GM23248 (cell line): ENCODE results near the gene RUBCNL. TPM values are rescaled to one million over a fixed set of nuclear protein-coding genes. Genes with fewer than 3 reads are reported as not detected.

ENCODE experiments used
- DNase-seq: peaks from one replicate; pipeline ENCODE4 v3.0.0-alpha.2; 2015
- H2AFZ ChIP-seq: fragments of 200-600 bp; sonication (generic); 2 replicates; pipeline ENCODE4 v1.6.1; 2016; ENCODE audit warnings: antibody characterized with exemption
- H3F3A ChIP-seq: fragments of 200-600 bp; sonication (generic); 2 replicates; pipeline ENCODE4 v1.6.1; 2016; ENCODE audit warnings: mild to moderate bottlenecking, antibody characterized with exemption, mixed run types; ENCODE audit not compliant: insufficient read depth
- H3K27ac ChIP-seq: fragments of 200-600 bp; sonication (generic); 2 replicates; pipeline ENCODE4 v1.5.1; 2016; ENCODE audit warnings: mild to moderate bottlenecking
- H3K27me3 ChIP-seq: fragments of 200-600 bp; sonication (generic); replicated peaks from 2 replicates; pipeline ENCODE4 v1.6.1; 2016; ENCODE audit warnings: mild to moderate bottlenecking; ENCODE audit not compliant: insufficient read depth
- H3K36me3 ChIP-seq: fragments of 200-600 bp; sonication (generic); 2 replicates; pipeline ENCODE4 v1.6.1; 2016; ENCODE audit warnings: low read depth, mild to moderate bottlenecking
- H3K4me1 ChIP-seq: fragments of 200-600 bp; sonication (generic); 2 replicates; pipeline ENCODE4 v1.6.1; 2016; ENCODE audit warnings: mild to moderate bottlenecking; ENCODE audit not compliant: insufficient read depth
- H3K4me2 ChIP-seq: fragments of 200-600 bp; sonication (generic); one replicate; pipeline ENCODE4 v1.6.1; 2016; ENCODE audit warnings: mild to moderate bottlenecking; ENCODE audit not compliant: unreplicated experiment
- H3K4me3 ChIP-seq: fragments of 200-600 bp; sonication (generic); 2 replicates; pipeline ENCODE4 v1.5.1; 2016; ENCODE audit warnings: mild to moderate bottlenecking
- H3K79me2 ChIP-seq: fragments of 200-600 bp; sonication (generic); 2 replicates; pipeline ENCODE4 v1.6.1; 2016; ENCODE audit warnings: mild to moderate bottlenecking; ENCODE audit not compliant: insufficient read depth
- H3K9ac ChIP-seq: fragments of 200-600 bp; sonication (generic); 2 replicates; pipeline ENCODE4 v1.6.1; 2016; ENCODE audit warnings: mild to moderate bottlenecking
- H3K9me2 ChIP-seq: fragments of 200-600 bp; sonication (generic); 2 replicates; pipeline ENCODE4 v1.6.1; 2016; ENCODE audit warnings: mixed run types, mild to moderate bottlenecking, moderate library complexity; ENCODE audit not compliant: insufficient read depth
- H3K9me3 ChIP-seq: fragments of 200-600 bp; sonication (generic); one replicate; pipeline ENCODE4 v1.6.1; 2017; ENCODE audit warnings: low read depth
- H4K20me1 ChIP-seq: fragments of 200-600 bp; sonication (generic); 2 replicates; pipeline ENCODE4 v1.6.0; 2016; ENCODE audit not compliant: insufficient read depth
- EZH2 ChIP-seq: fragments of 200-600 bp; sonication (generic); IDR thresholded peaks from 2 replicates; pipeline ENCODE4 v1.6.1; 2018; ENCODE audit warnings: antibody characterized with exemption, mild to moderate bottlenecking; ENCODE audit not compliant: insufficient read depth, poor library complexity, severe bottlenecking
- EZH2phosphoT487 ChIP-seq: fragments of 200-600 bp; sonication (generic); IDR thresholded peaks from 2 replicates; pipeline ENCODE4 v1.6.1; 2018; ENCODE audit warnings: antibody characterized with exemption, moderate library complexity, mild to moderate bottlenecking, low read depth; ENCODE audit not compliant: insufficient read depth
- WGBS, 2 experiments: methylation state at CpG; one replicate each; pipeline ENCODE4 v1.1.6; 2015 to 2017; ENCODE audit warnings: low lambda C conversion rate in 2 of 2, low coverage in 1 of 2; ENCODE audit errors: missing lambda C conversion rate in 2 of 2; 5-methylcytosine and 5-hydroxymethylcytosine counted together
- in situ Hi-C: fragments of 300-500 bp; cut with MboI; formaldehyde crosslinking; loops from 2 replicates; pipeline ENCODE4 v1.15.0; 2020
- polyA plus RNA-seq: library from polyadenylated mRNA; unstranded; fragments of >200 nt; fragmentation: Nextera tagmentation; extraction: Ambion mirVana; gene quantifications from 2 replicates; pipeline ENCODE4 v1.2.1, GENCODE V29; 2016
- total RNA-seq: library from RNA; depleted of rRNA; stranded (reverse); fragments of >200 nt; shearing (Covaris generic); gene quantifications from 2 replicates; pipeline ENCODE4 v1.2.3, GENCODE V29; 2014

RUBCNL gene
- total and polyA plus RNA-seq, 2 experiments from 2014 or later: 1.1 to 2.1 TPM

DNA sequence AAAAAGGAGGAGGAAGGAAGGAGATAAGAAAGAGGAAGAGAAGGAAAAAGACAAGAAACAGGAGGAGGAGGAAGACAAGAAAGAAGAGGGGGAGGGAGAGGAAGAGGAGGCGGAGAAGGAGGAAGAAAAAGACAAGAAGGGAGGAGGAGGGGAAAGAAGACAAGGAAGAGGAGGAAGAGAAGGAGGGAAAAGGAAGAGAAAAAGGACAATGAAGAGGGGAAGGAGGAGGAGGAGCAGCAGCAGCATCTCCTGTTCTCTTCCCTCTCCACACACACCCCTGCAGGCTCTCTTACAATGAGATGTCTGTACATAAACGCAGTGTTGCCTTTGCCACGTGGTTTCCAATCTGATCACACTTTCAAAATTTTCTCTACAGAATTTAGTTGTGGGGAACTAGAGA, 66.6 kb downstream of the RUBCNL start:
- no peaks in the 10 kb centered on the region for H3K79me2 ChIP-seq
- no peak for DNase-seq
- H2AFZ ChIP-seq: no peak overlapping the region
- H3K9ac ChIP-seq: no peak overlapping the region
- TF ChIP-seq EZH2 (no peak), EZH2phosphoT487 (no peak)
- 63 to 67% methylated on average over 3 of the region's 3 CpGs for WGBS, 2 experiments
- H3K4me2 ChIP-seq: no peak overlapping the region
- no peaks in the 10 kb centered on the region for H4K20me1 ChIP-seq
- H3K27ac ChIP-seq: no peak overlapping the region
- H3K36me3 ChIP-seq: no peaks in the 10 kb centered on the region
- in situ Hi-C loops: no loop called here
- H3K9me2 ChIP-seq: no peaks in the 10 kb centered on the region
- 0 out of 2 replicates have a peak, but pooled peaks cover 5% of the 10 kb centered on the region for H3F3A ChIP-seq
- H3K4me1 ChIP-seq: peaks cover 12% of the 10 kb centered on the region
- no peaks in the 10 kb centered on the region for H3K9me3 ChIP-seq
- no peak overlapping the region for H3K4me3 ChIP-seq
- H3K27me3 ChIP-seq: no peaks in the 10 kb centered on the region

DNA sequence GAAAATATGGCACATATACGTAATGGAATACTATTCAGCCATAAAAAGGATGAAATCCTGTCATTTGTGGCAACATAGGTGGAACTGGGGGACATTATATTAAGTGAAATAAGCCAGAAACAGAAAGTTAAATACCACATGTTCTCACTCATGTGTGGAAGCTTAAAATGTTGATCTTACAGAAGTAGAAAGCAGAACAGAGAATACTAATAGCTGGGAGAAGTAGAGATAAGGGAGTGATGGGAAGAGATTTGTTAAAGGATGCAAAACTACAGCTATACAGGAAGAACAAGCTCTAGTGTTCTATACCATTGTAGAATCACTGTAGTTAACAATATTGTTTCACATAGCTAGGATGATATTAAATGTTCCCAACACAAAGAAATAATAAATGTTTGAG, 68.1 kb downstream of the RUBCNL start:
- H2AFZ ChIP-seq: no peak overlapping the region
- H3K9me2 ChIP-seq: no peaks in the 10 kb centered on the region; the same call in 1 of the 2 replicates
- H3K9me3 ChIP-seq: no peaks in the 10 kb centered on the region
- H3K4me1 ChIP-seq: no peaks in the 10 kb centered on the region
- no peak overlapping the region for H3K4me2 ChIP-seq
- no peaks in the 10 kb centered on the region for H3F3A ChIP-seq
- no peaks in the 10 kb centered on the region for H4K20me1 ChIP-seq
- 88 to 96% methylated on average over 1 of the region's 1 CpG for WGBS, 2 experiments
- in situ Hi-C loops: no loop called here
- no peaks in the 10 kb centered on the region for H3K27me3 ChIP-seq
- DNase-seq: no peak
- no peak overlapping the region for H3K27ac ChIP-seq
- TF ChIP-seq EZH2phosphoT487: no peak
- TF ChIP-seq EZH2: no peak
- H3K9ac ChIP-seq: no peak overlapping the region
- no peak overlapping the region for H3K4me3 ChIP-seq
- H3K79me2 ChIP-seq: no peaks in the 10 kb centered on the region
- no peaks in the 10 kb centered on the region for H3K36me3 ChIP-seq

DNA sequence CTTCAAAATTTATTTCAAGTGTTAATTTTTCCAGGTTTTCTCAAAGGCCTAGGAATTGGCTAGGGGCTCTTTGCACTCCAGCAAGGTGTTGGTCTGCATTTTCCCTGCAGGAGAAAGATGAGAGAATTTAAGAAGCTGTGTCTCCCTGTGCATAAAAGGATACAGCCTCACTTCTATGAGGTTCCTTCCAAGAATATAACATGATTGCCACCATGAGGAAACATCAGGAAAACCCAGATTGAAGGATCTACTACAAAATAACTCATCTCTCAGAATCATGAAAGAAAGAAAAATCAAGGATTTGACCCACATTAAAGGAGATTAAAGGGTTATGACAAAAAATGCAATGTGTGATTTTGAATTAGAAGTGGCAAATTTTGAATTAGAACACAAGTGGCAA, 69.9 kb downstream of the RUBCNL start:
- H3K27ac ChIP-seq: no peak overlapping the region
- H3K79me2 ChIP-seq: no peaks in the 10 kb centered on the region
- TF ChIP-seq EZH2: no peak
- H3K4me1 ChIP-seq: no peaks in the 10 kb centered on the region
- no peaks in the 10 kb centered on the region for H3K27me3 ChIP-seq
- H3K4me3 ChIP-seq: no peak overlapping the region
- H3F3A ChIP-seq: no peaks in the 10 kb centered on the region
- in situ Hi-C loops: no loop called here
- peak overlapping the region; percentile 2; the same call in 1 of the 2 replicates for H2AFZ ChIP-seq
- H3K9me2 ChIP-seq: no peaks in the 10 kb centered on the region; the same call in 1 of the 2 replicates
- no peak overlapping the region for H3K9ac ChIP-seq
- no peaks in the 10 kb centered on the region for H3K36me3 ChIP-seq
- H3K9me3 ChIP-seq: no peaks in the 10 kb centered on the region
- no peak overlapping the region for H3K4me2 ChIP-seq
- no peaks in the 10 kb centered on the region for H4K20me1 ChIP-seq
- DNase-seq: peak; percentile 33

DNA sequence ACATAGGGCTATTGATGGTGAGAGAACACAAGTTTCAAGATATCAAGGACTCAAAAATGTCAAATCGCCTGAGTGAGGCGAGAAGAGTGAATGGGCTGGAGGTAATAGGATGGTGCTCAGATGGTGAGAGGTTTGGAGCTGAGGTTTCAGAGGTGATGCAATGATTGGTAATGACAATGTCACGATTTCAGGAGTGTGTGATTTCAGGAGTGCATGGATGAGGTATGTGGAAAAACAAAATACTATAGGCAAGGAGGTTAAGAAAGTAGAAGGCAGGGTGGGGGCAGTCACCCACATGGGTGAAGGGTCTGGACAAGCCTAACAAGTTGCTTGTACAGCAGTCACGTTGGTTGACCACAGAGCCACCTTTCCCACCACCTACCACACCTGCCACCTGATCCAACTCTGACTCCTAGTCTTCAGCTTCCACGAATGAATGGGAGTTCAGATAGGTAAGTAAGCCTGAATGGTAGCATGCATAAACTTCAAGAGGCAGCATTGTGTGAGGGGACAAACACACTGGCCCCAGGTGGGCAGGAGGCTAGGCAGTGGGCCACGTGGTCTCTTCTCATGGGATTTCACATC, 71.5 kb downstream of the RUBCNL start:
- WGBS, 2 experiments: 93 to 94% methylated on average over 6 of the region's 6 CpGs
- no peak overlapping the region for H2AFZ ChIP-seq
- H3K36me3 ChIP-seq: no peaks in the 10 kb centered on the region
- in situ Hi-C loops: no loop called here
- H3K4me1 ChIP-seq: no peaks in the 10 kb centered on the region
- H4K20me1 ChIP-seq: no peaks in the 10 kb centered on the region
- H3K9ac ChIP-seq: no peak overlapping the region
- H3K27me3 ChIP-seq: no peaks in the 10 kb centered on the region
- DNase-seq: no peak
- H3K27ac ChIP-seq: no peak overlapping the region
- no peaks in the 10 kb centered on the region; the same call in 1 of the 2 replicates for H3K9me2 ChIP-seq
- TF ChIP-seq EZH2 (no peak), EZH2phosphoT487 (no peak)
- no peaks in the 10 kb centered on the region for H3K9me3 ChIP-seq
- no peaks in the 10 kb centered on the region for H3K79me2 ChIP-seq
- no peaks in the 10 kb centered on the region for H3F3A ChIP-seq
- H3K4me2 ChIP-seq: no peak overlapping the region
- H3K4me3 ChIP-seq: no peak overlapping the region

DNA sequence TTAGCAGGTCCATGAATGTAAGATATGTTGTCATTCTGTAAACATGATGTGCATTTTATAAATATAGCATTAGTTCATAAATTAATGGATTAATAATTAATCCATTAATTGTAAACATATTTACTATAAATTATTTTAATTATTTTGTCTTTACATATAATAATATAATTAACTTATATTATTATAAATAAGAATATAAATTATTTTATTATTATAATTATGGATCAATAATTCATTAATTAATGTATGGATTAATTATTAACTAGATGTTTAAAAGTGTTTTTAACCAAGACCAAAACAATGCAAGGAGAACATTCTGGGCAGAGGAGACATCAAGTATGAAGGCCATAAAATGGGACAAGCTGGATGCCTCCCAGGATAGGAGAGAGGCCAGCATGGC, 72.0 kb downstream of the RUBCNL start:
- H3K36me3 ChIP-seq: no peaks in the 10 kb centered on the region
- H3K4me1 ChIP-seq: no peaks in the 10 kb centered on the region
- H3F3A ChIP-seq: no peaks in the 10 kb centered on the region
- no peaks in the 10 kb centered on the region for H3K27me3 ChIP-seq
- H3K9ac ChIP-seq: no peak overlapping the region
- no peak overlapping the region for H3K4me3 ChIP-seq
- in situ Hi-C loops: no loop called here
- no peak overlapping the region for H3K4me2 ChIP-seq
- TF ChIP-seq EZH2: no peak
- no peak for TF ChIP-seq EZH2phosphoT487
- DNase-seq: no peak
- no peaks in the 10 kb centered on the region; the same call in 1 of the 2 replicates for H3K9me2 ChIP-seq
- no peaks in the 10 kb centered on the region for H4K20me1 ChIP-seq
- no peaks in the 10 kb centered on the region for H3K79me2 ChIP-seq
- no peaks in the 10 kb centered on the region for H3K9me3 ChIP-seq
- H3K27ac ChIP-seq: no peak overlapping the region
- no peak overlapping the region for H2AFZ ChIP-seq
